Liver (tissue), 9 donors: ENCODE measurements around the gene WDR41. TPM values are rescaled to one million over a fixed set of nuclear protein-coding genes. Genes with fewer than 3 reads are reported as not detected.

ENCODE experiments used
- DNase-seq: peaks from one replicate; pipeline ENCODE4 v3.0.0-alpha.2; 2017; ENCODE audit warnings: low spot score
- H3K27ac ChIP-seq, 2 donors: one replicate each; pipeline ENCODE4 v1.7.0; 2013; ENCODE audit warnings: inconsistent platforms in 2 of 2, low read length in 2 of 2, control low read depth in 1 of 2, low read depth in 1 of 2, mild to moderate bottlenecking in 1 of 2
- H3K27me3 ChIP-seq, 4 donors: one replicate each; pipeline versions ENCODE4 v1.6.1 to v1.7.0; 2013; ENCODE audit warnings: low read length in 3 of 4, inconsistent platforms in 1 of 4, mild to moderate bottlenecking in 1 of 4, moderate library complexity in 1 of 4; ENCODE audit not compliant: control insufficient read depth in 4 of 4, insufficient read depth in 4 of 4
- H3K36me3 ChIP-seq, 4 donors: one replicate each; pipeline versions ENCODE4 v1.6.1 to v1.7.0; 2013; ENCODE audit warnings: low read length in 3 of 4, mild to moderate bottlenecking in 3 of 4, low read depth in 1 of 4, moderate library complexity in 1 of 4; ENCODE audit not compliant: control insufficient read depth in 4 of 4, insufficient read depth in 3 of 4
- H3K4me1 ChIP-seq, 4 donors: one replicate each; pipeline versions ENCODE4 v1.6.1 to v1.7.0; 2013; ENCODE audit warnings: low read length in 3 of 4, mild to moderate bottlenecking in 3 of 4, moderate library complexity in 1 of 4; ENCODE audit not compliant: control insufficient read depth in 4 of 4, insufficient read depth in 4 of 4
- H3K4me3 ChIP-seq, 3 donors: one replicate each; pipeline versions ENCODE4 v1.6.1 to v1.7.0; 2013; ENCODE audit warnings: low read length in 3 of 3, control low read depth in 1 of 3, low read depth in 1 of 3, mild to moderate bottlenecking in 1 of 3
- H3K9ac ChIP-seq, 2 donors: one replicate each; pipeline ENCODE4 v1.7.0; 2013; ENCODE audit warnings: low read length in 2 of 2, mild to moderate bottlenecking in 2 of 2, moderate library complexity in 2 of 2, control low read depth in 1 of 2, low read depth in 1 of 2
- H3K9me3 ChIP-seq, 4 donors: one replicate each; pipeline versions ENCODE4 v1.6.1 to v1.7.0; 2013; ENCODE audit warnings: low read length in 3 of 4; ENCODE audit not compliant: control insufficient read depth in 4 of 4
- ATF3 ChIP-seq: IDR thresholded peaks from 2 replicates; pipeline ENCODE4 v1.6.1; 2016; ENCODE audit warnings: antibody characterized with exemption
- EGR1 ChIP-seq, 2 donors: IDR thresholded peaks; 2 replicates each; pipeline ENCODE4 v1.6.1; 2016 to 2018; ENCODE audit warnings: antibody characterized with exemption in 2 of 2, low read depth in 2 of 2
- FOXA1 ChIP-seq: IDR thresholded peaks from 2 replicates; pipeline ENCODE4 v1.6.1; 2016; ENCODE audit warnings: antibody characterized with exemption
- FOXA2 ChIP-seq: IDR thresholded peaks from 2 replicates; pipeline ENCODE4 v1.6.1; 2016; ENCODE audit warnings: antibody characterized with exemption
- GABPA ChIP-seq, 2 donors: IDR thresholded peaks in 1 of 2; conservative IDR thresholded peaks in 1 of 2; 2 replicates each; pipeline ENCODE4 v1.6.1; 2016; ENCODE audit warnings: antibody characterized with exemption in 2 of 2, mild to moderate bottlenecking in 1 of 2, moderate library complexity in 1 of 2
- HNF4A ChIP-seq, 2 donors: conservative IDR thresholded peaks; 2 replicates each; pipeline ENCODE4 v1.6.1; 2016; ENCODE audit warnings: antibody characterized with exemption in 2 of 2, mild to moderate bottlenecking in 2 of 2
- HNF4G ChIP-seq: IDR thresholded peaks from 2 replicates; pipeline ENCODE4 v1.6.1; 2016; ENCODE audit warnings: antibody characterized with exemption
- JUND ChIP-seq, 2 donors: IDR thresholded peaks; 2 replicates each; pipeline ENCODE4 v1.6.1; 2016; ENCODE audit warnings: antibody characterized with exemption in 2 of 2
- MAX ChIP-seq: IDR thresholded peaks from 2 replicates; pipeline ENCODE4 v1.6.1; 2016; ENCODE audit warnings: antibody characterized with exemption
- NR2F2 ChIP-seq: IDR thresholded peaks from 2 replicates; pipeline ENCODE4 v1.6.1; 2016; ENCODE audit warnings: antibody characterized with exemption
- RAD21 ChIP-seq, 2 donors: IDR thresholded peaks; 2 replicates each; pipeline ENCODE4 v1.6.1; 2016; ENCODE audit warnings: antibody characterized with exemption in 2 of 2, mild to moderate bottlenecking in 2 of 2
- REST ChIP-seq: IDR thresholded peaks from 2 replicates; pipeline ENCODE4 v1.6.1; 2016; ENCODE audit warnings: antibody characterized with exemption, mild to moderate bottlenecking
- RXRA ChIP-seq, 2 donors: IDR thresholded peaks; 2 replicates each; pipeline ENCODE4 v1.6.1; 2017 to 2018; ENCODE audit warnings: antibody characterized with exemption in 2 of 2, mild to moderate bottlenecking in 1 of 2
- SP1 ChIP-seq: IDR thresholded peaks from 2 replicates; pipeline ENCODE4 v1.6.1; 2018; ENCODE audit warnings: antibody characterized with exemption, mild to moderate bottlenecking
- TAF1 ChIP-seq: conservative IDR thresholded peaks from 2 replicates; pipeline ENCODE4 v1.6.1; 2016; ENCODE audit warnings: antibody characterized with exemption, mild to moderate bottlenecking
- YY1 ChIP-seq: IDR thresholded peaks from 2 replicates; pipeline ENCODE4 v1.6.1; 2016; ENCODE audit warnings: antibody characterized with exemption, mild to moderate bottlenecking
- ZBTB33 ChIP-seq: IDR thresholded peaks from 2 replicates; pipeline ENCODE4 v1.6.1; 2016; ENCODE audit warnings: antibody characterized with exemption
- WGBS: extraction: QIAGEN DNeasy Blood & Tissue Kit; methylation state at CpG from one replicate; pipeline ENCODE4 v1.1.7; 2013; 5-methylcytosine and 5-hydroxymethylcytosine counted together
- polyA plus RNA-seq, 2 donors: library from polyadenylated mRNA; stranded (reverse) in 1 of 2; unstranded in 1 of 2; fragments of 200-250 nt in 1 of 2; fragments of >200 nt in 1 of 2; fragmentation: Nextera tagmentation in 1 of 2; extraction: Ambion mirVana in 1 of 2; gene quantifications; one replicate each; pipeline versions ENCODE4 v1.2.1 to v1.2.3, GENCODE V29; 2013 to 2015
- total RNA-seq, 2 donors: library from RNA; depleted of rRNA; stranded (reverse); fragments of >200 nt; gene quantifications; one replicate each; pipeline ENCODE4 v1.2.3, GENCODE V29; 2014
- TF ChIP-seq, protein P1 (sequence below): fragments of 150-350 bp; IDR thresholded peaks from 2 replicates; pipeline ENCODE4 v1.5.1; 2017; ENCODE audit warnings: improper control_type of control experiment, low read depth, low read length; ENCODE audit not compliant: missing input control
- donor health status: healthy.
- donor health status: healthy.
- donor health status: healthy.
- donor health status: healthy.
- donor health status: healthy.

Gene WDR41
- total and polyA plus RNA-seq, 4 donors = 8.1 to 21.2 (median 14.5) TPM

DNA sequence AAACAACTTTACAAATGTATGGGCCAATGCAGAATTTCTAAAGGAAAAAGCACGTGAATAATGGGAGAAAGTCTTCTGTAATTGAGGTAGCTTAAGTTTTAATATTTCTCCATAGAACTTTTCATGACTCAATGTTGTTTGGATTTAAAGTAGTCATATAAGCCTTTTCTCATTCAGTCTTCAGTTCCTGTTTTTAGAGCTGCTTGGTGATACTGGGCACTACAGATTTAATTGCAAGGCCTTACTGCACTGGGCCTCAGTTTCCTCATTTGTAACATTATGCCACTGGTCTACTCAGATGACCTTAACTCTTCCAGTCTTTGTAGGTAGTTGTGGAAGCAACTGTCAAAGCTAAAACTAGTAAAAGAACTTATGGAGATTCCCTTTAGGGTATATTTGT, 60.4 kb downstream of the WDR41 start:
- 99% methylated on average over 1 of the region's 1 CpG for WGBS

More for the DNA sequence above, 60.4 kb downstream of the WDR41 start:
- no peak overlapping the region for H3K27ac ChIP-seq
- H3K36me3 ChIP-seq = peaks cover 0 to 18% (median 9%) of the 10 kb centered on the region in 4 donors
- H3K4me3 ChIP-seq = no peak overlapping the region
- H3K9ac ChIP-seq = no peak overlapping the region
- no peaks in the 10 kb centered on the region for H3K9me3 ChIP-seq
- TF ChIP-seq, protein P1, sequence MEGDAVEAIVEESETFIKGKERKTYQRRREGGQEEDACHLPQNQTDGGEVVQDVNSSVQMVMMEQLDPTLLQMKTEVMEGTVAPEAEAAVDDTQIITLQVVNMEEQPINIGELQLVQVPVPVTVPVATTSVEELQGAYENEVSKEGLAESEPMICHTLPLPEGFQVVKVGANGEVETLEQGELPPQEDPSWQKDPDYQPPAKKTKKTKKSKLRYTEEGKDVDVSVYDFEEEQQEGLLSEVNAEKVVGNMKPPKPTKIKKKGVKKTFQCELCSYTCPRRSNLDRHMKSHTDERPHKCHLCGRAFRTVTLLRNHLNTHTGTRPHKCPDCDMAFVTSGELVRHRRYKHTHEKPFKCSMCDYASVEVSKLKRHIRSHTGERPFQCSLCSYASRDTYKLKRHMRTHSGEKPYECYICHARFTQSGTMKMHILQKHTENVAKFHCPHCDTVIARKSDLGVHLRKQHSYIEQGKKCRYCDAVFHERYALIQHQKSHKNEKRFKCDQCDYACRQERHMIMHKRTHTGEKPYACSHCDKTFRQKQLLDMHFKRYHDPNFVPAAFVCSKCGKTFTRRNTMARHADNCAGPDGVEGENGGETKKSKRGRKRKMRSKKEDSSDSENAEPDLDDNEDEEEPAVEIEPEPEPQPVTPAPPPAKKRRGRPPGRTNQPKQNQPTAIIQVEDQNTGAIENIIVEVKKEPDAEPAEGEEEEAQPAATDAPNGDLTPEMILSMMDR = no peak
- TF ChIP-seq RXRA (IDR thresholded peaks at IDR 0.05) = no peak
- TF ChIP-seq GABPA (IDR thresholded peaks at IDR 0.05 in 1 of 2, conservative IDR thresholded peaks at IDR 0.05 in 1 of 2) = no peak
- no peak for TF ChIP-seq EGR1 (IDR thresholded peaks at IDR 0.05; ENCODE audit: low read depth in 2 of 2)
- TF ChIP-seq TAF1 = no peak
- no peak for TF ChIP-seq FOXA2
- no peak for TF ChIP-seq SP1
- TF ChIP-seq YY1 = no peak
- no peak for TF ChIP-seq ZBTB33
- TF ChIP-seq RAD21 (IDR thresholded peaks at IDR 0.05) = no peak
- no peak for TF ChIP-seq FOXA1
- TF ChIP-seq HNF4A (conservative IDR thresholded peaks at IDR 0.05) = no peak
- TF ChIP-seq JUND (IDR thresholded peaks at IDR 0.05) = no peak
- TF ChIP-seq ATF3 = no peak
- no peak for TF ChIP-seq REST
- no peak for TF ChIP-seq MAX
- TF ChIP-seq HNF4G = no peak
- TF ChIP-seq NR2F2 = no peak
- no peaks in the 10 kb centered on the region for H3K27me3 ChIP-seq
- DNase-seq = no peak
- H3K4me1 ChIP-seq = peaks cover under 1 to 4% (median 1%) of the 10 kb centered on the region in 4 donors
